ENCODE results near the gene SLC6A4.
"Not testable (repeated sequence)": the region's sequence is repeated elsewhere in the genome, so short reads cannot be mapped to it uniquely, and the experiment has no call there.

Gene SLC6A4

DNA sequence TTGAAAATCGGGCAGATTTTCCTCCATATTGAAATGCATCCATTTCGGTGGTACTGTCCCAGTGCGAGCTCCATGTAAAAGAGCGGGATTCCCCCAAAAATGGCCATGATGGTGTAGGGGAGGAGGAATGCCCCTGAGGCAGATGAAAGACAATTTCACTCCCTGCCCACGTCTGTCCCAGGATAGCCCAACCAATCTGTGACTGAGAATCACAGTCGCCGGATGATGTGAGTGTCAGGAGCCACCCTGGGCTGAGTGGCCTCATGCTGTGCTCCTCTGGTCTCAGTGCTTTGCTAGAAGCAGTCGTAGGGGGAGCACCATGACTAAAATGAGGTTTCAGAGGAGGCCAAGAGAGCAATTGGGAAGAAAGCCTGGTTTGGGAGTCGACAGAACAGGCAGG is 16.7 kb downstream of the SLC6A4 start:
- no peak for DNase-seq

DNA sequence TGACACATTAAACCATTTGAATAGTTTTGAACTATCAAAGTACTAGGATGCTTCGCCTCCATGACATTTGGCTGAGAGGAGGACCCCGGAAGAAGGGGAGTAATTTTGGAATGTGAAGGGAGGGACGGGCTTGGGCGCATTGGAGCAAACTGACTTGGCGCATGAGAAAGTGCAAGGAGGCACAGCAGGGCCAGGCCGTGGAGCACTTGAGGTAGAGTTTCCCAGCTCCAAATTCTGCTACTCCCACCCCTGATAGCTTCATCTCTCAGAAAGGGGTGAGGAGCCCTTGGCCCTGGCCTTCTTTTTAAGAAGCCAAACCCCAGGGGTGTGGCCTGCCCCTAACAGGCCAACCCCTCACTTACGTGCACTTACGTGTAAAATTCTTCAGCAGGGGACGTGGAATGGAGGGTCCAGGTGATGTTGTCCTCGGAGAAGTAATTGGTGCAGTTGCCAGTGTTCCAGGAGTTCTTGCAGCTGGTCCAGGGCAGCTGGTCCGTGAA is 17.7 kb downstream of the SLC6A4 start:
- DNase-seq = no peak

DNA sequence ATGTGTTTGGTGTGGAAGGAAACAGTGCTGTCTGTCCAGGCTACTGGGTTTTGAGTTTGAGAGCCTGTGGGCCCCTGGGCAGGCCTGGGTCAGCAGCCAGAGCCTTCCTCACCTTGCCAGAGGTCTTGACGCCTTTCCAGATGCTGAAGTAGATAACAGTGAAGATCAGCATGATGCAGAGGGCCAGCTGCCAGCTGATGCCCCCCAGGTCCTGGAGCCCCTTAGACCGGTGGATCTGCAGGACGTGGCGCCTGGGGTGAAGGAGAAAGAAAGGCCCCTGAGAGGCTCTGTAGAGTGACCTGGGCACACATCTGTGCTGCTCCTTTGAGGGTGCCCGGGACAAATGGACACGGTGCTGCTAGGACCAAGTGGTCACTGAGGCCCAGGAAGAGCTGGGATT is 18.4 kb downstream of the SLC6A4 start:
- no peak for DNase-seq

DNA sequence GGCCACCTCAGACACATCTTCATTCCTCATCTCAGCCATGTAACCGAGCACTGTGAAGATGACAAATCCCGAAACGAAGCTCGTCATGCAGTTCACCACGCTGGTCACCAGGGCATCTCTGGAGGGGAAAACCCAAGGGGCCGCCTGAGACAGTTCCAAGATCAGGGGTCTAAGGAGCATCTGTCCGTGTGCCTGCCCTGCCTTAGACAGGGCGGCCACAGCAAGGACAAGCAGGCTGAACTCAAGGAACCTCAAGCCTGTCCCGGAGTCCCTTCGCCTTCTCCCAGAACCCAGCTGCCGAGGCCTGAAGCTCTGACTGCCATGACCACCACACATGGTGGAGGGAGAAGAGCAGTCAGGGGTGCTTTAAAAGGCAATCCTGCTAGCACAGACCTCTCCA is 22.7 kb downstream of the SLC6A4 start:
- no peak for DNase-seq

DNA sequence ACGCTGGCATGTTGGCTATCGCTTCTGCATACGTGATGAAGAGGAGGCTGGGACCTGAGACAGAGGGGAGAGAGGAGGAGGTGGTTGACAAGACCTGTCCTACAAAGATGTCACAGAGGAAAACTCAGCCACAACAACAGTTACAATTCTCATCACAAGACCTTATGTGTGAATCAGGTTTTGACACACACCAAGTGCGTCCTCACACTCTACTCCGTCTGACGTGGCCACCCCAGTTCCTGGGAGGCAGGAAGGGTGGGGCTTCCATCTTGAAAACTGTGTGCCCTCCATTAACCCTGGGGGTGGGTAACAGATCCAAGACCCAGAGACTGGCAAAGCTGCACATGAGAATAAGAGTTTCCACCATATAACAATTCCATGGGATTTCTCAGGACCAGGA is 24.1 kb downstream of the SLC6A4 start:
- DNase-seq = no peak

DNA sequence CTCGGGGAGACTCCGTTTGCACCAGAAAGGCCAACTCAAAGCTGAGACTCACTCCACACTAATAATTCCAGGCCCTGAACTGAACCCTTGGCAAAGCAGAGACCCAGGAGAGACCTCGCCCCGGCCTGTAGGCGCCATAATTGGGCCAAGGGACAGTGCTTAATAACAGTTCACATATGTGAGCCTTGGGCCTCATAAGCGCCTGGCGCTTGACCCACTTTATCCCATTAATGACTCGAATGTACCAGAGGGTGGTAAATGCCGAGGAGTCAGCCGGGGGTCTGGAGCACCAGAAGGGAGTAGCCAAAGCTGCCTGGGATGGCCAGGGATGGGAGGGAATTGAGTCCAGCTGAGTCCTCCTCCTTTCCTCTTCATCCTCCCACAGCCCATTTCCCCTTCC is 24.6 kb downstream of the SLC6A4 start:
- DNase-seq = no peak

DNA sequence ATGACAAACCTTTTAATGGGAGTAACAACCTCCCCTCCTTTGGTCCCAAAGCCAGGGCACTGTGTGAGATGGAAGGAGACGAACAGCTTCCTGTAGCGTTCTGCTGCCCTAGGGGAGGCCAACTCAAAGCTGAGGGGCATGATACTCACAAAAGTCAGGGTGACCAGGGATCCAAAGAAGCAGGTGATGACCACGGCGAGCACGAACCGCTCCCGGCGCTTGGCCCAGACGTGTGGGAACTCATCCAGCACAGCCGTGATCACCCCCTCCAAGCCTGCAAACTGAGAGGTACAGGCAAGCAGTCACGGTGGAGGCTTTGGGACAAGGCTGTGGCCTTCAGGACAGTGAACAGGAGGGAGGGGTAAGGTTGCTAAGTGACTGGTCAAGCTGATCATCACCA is 25.1 kb downstream of the SLC6A4 start:
- no peak for DNase-seq

DNA sequence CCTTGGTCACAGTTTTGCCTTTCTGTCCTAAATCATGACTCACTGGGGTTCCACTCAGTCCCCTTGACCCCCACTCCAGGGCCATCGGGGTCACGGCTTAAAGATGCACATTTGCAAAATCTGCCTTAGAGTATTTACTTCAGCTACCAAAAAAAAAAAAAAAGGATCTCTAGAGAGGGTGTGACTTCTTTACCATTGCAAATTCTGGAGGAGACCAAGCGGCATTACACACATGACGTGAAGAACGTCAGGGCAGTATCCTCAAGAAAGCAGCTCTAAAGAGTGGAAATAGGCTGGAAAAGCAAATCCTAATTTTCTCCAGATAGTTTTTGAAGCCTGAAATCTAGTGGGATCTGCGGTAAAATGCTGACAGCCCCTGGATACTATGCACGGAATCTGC is 25.6 kb downstream of the SLC6A4 start:
- no peak for DNase-seq

DNA sequence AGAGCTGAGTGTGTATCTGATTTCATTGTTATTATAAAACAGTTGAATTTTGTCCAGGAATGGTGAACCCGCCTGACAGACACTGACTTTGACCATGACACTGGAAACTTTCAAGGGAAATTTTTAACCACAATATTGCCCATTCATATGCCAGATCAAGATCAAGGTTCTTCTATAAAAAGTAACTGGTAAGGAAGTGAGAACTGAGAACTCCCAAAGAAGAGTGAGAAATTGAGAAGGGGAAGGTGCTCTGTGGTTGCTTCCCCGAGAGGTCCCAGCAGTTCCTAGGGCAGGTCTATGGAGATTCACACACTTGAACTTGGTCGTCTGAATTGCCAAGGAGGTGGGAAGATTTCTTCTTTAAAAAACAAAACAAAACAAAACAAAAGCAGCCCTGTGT is 27.3 kb downstream of the SLC6A4 start:
- DNase-seq = no peak

DNA sequence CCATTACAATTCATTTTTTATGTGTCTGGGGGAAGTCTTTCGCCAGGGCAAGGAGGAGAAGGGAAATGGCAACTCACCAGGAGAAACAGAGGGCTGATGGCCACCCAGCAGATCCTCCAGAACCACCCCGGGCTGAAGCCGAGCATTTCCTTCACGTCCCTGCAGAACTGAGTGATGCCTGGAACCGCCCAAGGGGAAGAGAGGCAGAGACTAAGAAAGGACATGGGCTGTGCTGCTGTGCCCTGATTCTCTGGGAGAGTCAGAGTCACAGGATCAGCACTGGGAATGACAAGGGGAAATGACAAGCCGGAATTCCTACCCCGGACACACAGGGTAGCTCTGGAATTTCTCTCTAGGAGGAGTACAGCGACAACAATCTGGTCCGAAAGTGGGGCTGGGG is 27.8 kb downstream of the SLC6A4 start:
- DNase-seq = no peak

DNA sequence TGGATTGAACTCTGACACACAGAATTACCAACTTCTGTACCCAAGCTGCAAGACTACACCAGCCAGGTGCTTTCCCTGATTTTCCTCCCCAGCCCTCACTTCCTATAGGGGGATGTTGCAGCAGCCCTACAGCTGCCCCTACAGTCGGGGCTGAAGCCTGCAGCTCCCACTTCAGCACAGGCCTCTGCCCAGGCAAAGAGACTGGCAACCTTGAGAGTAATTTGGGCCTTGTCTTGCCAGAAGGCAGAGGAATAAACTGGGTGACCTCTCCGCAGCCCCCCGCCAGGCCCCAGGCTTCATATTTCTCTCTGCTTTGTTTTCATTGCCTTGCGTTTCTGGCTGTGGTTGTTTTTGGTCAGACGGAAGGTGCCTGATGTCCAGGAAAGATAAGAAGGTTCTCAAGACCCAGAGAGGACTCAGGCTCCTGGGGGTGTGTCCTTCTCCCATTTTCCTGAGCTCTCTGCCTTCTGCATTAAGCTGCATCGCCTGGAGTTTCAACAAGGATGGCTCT is 32.0 kb downstream of the SLC6A4 start:
- no peak for DNase-seq

DNA sequence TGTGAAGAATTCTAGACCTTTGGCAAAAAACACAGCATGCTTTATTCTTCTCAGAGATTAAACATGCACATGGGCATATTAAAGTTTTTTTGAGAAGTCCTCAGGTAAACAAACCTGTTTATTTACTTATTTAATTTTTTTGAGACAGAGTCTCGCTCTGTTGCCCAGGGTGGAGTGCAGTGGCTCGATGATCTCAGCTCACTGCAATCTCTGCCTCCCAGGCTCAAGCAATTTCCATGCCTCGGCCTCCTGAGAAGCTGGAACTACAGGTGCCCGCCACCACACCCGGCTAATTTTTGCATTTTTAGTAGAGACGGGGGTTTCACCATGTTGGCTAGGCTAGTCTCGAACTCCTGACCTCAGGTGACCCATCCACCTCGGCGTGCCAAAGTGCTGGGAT is 34.8 kb downstream of the SLC6A4 start:
- DNase-seq = not testable (repeated sequence)

DNA sequence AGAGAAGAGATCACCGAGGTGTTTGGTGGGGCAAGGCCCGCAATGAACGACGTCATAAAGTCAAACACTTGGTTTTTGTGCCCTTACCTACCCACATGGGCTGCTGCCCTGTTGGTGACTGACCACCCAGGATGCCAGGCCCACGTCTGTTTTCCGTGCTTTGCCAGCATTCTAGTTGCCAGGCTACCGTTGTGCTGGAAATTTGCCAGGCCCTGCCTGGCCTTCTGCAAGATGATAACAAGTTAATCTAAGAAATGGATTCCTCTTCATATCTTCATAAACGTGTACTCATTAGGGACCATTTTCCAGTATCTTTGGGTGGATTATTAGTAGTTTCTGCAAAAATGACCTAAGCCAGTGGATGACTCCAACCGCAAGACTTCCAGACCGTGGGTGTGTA is 35.4 kb downstream of the SLC6A4 start:
- DNase-seq = no peak

DNA sequence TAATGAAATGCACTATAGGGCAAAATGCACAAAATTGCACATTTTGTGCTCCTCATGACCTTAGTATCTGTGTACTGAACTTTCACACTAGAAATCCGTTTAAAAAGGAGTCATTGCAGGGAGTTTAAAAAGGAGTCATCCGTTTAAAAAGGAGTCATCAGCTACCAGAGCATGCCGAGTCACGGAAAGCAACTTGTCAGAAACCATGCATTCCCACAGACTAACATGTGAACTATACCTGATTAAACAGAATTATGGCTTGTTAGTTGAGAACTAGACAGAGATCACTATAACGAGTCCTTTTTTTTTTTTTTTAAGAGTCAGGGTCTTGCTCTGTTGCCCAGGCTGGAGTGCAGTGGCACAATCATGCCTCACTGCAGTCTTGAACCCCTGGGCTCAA is 35.9 kb downstream of the SLC6A4 start:
- no peak for DNase-seq

DNA sequence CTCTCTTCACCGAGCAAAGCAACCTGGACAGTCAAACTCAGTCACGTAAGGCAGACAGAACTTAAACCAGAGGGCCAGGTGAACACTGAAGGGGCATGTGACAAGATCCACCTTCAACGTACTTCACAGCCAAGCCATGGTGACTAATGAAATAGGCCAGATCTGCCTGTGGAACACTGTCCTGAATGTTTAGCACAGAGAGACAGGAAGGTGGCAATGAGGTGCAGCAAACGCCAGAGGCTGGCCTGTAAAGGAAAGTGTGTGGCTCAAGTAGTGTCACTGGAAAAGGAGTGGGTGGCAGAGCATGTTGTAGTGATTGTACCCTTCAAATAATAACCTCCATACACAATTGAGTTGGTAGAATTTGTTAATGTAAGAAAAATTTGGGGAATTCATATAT is 38.1 kb downstream of the SLC6A4 start:
- DNase-seq = no peak

DNA sequence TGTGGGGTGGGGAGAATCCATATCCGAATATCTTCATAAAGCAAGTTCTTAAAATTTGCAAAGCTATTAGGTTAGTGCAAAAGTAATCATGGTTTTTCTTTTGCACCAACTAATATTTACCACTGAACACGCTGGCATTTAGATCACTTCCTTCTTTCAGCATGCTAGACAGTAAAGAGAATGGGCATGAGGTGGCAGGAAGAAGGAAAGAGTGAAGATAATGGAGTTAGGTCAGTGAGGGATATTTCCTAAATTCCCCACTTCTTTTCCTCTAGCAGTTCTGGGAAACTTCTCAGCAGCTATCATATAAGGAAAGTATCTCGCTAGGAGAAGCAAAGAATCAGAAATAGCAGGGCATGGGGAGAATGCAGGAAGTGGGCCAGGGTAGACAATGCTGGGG is 39.0 kb downstream of the SLC6A4 start:
- no peak for DNase-seq

DNA sequence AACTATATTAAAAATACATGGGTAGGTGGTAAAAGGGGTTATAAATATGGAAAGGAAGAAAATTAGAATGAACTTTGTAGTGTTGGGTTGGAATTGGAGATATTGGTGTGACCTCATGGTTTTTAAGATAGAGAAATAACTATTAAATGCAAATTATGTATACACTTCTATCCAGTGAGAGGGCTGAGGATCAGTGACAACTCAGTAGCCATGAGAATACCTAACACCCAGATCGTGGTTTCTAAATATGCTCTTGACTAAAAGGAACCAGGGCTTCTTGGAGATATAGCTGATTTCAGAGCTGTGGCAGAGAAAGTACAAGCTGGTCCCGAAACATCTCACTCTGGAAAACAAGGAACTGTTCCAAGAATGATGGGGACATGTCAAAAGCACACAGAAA is 44.4 kb downstream of the SLC6A4 start:
- no peak for DNase-seq

DNA sequence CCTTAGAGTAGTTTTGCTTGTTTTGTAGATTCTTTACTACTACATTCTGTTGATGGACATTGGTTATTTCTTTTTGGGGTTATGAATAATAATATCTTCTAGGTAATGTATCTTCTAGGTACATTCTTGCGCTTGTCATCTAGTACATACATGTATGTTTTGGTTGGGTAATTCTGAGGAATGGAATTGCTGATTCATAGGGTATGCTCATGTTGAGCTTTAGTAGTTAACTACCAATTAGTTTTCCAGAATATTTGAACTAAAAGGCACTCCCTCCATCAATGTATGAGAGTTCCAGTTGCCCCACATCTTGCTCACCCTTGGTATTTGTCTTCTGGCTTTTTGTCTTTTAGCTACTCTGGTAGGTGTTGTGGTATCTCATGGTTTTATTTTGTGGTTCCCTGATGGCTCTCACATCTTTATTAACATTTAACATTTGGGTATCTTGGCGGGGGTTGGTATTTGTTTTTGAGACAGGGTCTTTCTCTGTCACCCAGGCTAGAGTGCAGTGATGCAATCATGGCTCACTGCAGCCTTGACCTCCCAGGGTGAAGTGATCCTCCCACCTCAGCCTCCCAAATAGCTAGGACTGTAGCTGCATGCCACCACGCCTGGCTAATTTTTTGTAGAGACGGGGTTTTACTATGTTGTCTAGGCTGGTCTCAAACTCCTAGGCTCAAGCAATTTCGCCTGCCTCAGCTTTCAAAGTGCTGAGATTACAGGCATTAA is 47.1 kb downstream of the SLC6A4 start:
- no peak for DNase-seq

DNA sequence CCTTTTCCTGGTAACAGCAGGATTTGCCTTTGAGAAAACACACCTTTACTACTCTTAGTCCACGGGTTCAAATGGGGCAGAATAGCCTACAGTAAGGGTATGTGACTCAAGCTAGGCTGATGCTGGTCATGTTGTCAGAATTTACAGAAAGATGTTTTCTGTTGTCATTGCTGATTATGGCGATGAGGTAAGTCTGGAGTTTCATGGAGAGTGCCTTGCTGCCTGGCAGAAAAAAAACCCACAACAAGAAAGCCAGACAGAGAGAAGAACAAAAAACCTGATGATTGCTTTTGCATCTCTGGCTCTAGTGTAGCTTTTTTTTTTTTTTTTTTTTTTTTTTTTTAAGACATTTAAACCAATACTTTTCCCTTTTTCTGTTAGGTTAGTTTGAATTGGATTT is 47.9 kb downstream of the SLC6A4 start:
- no peak for DNase-seq

DNA sequence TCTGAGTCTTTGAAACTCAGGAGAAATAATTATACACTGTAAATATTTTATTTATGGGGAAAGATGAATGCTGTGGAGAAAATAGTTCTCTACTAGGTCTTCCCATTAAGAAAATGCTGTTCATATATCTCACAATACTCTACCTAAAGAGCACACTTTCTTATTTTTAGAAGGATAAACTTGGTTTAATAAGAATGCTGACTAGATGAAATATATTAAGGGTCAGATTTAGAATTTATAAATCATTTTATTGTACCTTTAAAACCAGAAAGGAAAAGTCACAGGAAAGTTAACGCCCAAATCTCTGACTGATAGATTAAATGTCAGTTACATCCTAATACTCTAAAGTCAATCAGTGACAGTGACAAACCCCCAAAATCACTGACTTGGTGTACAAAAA is 48.7 kb downstream of the SLC6A4 start:
- DNase-seq = no peak

DNA sequence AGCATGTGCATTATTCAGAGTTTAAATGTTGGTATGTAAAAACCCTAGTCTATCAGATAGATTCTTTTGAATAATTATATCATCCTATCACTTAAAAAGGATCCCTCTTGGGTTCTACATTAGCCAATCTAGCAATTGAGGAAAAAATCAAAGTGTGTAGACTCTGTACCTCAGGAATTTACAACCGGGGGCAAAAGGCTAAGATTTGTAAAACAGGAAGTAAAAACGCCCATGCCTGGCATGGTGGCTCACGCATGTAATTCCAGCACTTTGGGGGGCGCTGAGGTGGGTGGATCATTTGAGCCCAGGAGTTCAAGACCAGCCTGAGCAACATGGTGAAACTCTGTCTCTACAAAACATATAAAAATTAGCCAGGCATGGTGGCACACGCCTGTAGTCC is 58.6 kb downstream of the SLC6A4 start:
- no peak for DNase-seq

DNA sequence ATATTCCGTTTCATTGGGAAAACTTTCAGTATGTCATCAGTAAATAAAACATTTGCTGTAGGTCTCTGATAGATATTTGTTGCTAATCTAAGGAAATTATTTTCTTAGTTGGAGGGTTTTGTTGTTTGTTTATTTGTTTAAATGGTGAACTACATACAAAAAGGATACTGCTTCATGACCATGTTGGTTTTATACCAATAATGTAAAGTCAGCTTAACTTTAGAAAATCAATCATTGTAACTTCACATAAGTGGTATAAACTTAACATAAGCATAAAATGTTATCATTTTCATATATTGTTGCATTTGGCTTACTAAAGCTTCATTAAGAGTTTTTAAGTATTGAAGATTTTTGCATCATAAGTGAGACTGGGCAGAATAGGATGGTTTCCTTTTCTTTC is 60.9 kb downstream of the SLC6A4 start:
- no peak for DNase-seq

DNA sequence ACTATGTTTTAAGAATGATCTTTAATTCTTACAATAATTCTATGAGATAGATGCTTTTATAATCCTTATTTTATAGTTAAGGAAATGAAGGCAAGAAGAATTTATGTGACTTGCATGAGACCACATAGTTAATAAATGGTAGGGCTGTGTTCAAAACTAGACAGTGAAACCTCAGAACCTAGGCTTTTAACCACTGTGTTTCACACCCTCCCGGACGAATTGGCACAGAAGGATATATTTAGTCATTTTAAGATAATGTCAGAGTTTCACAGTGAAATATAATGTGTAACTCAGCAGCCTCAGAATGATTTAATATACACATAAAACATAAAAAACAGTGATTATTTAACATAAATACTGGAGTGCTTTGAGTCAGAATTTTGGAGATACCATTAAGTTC is 61.8 kb downstream of the SLC6A4 start:
- no peak for DNase-seq

DNA sequence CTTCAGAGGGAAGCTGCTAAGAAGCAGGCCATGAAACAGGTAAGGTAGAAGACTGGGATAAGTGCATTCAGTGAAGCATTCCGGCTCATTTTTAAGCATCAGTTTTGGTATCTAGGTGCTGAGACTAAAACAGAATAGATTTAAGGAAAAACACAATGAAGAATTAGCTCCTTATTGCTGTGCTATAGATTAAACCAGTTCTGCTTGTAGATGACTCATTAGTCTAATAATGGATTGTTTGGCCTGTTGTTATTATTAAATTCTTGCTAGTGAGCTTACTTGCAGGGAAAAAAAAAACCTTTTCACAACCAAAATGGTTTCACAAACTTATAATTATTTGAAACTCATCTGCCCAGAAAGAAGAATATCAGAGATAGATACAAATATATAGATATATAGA is 62.9 kb downstream of the SLC6A4 start:
- DNase-seq = no peak

DNA sequence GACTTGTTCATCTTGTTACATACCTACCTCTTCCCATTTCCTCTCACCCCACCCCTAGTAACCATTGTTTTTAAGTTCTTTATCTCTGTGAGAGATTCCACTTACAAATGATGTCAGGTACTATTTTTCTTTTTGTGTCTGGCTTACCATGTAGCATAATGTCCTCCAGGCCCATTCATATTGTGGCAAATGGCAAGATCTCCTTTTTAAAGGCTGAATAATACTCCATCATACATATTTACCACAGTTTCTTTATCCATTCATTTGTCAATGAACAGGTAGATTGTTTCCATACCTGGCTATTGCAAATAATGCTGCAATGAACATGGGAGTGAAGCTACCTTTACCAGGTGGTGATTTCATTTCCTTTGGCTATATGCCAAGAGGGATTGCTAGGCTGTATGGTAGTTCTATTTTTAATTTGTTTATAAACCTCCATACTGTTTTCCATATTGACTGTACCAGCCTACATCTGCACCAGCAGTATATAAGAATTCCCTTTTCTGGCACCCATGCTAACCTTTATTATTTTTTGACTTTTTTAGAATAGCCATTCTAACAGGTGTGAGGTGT is 65.0 kb downstream of the SLC6A4 start:
- no peak for DNase-seq
